Endometrial microvascular endothelial cells (primary cell): ENCODE results near the gene SPATA31A7. TPM values are rescaled to one million over a fixed set of nuclear protein-coding genes. Genes with fewer than 3 reads are reported as not detected.
"Not testable (repeated sequence)": the region's sequence is repeated elsewhere in the genome, so short reads cannot be mapped to it uniquely, and the experiment has no call there.

Source experiments
- in situ Hi-C: cut with HindIII; loops from 2 replicates; pipeline ENCODE4 v1.10.0; 2017; ENCODE audit warnings: low sequenced_read_pairs, low pct_unique_long_range_greater_than_20kb; ENCODE audit errors: inconsistent ontology term
- total RNA-seq: library from RNA; depleted of rRNA; stranded (reverse); fragments of >200 nt; gene quantifications from one replicate; pipeline ENCODE4 v1.2.3, GENCODE V29; 2015; ENCODE audit errors: inconsistent ontology term

Gene SPATA31A7
- total RNA-seq: not detected

DNA sequence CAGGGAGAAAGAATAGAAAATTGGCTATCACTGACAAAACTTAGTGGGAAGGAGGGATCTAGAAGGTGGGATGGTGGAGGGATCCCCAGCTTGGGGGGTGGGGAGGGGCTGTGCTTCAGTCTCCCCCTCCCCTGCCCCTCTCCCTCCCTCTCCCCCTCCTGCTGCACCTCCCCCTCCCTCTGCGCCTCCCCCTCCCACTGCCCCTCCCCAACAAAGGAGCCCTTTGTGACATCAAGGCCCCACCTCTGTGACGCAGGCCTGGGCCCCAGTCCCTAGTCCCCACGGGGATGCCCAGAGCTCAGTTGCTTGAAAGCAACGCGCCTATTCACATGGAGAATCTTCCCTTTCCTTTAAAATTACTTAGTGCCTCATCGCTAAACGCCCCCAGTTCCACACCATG lies at the start of gene SPATA31A7:
Gene SPATA31A7, plus strand, starts transcription at position 301 of the 400 bp plus-strand sequence. Its CDS starts 29 bp downstream, at position 330.
- in situ Hi-C loops: not testable (repeated sequence)

DNA sequence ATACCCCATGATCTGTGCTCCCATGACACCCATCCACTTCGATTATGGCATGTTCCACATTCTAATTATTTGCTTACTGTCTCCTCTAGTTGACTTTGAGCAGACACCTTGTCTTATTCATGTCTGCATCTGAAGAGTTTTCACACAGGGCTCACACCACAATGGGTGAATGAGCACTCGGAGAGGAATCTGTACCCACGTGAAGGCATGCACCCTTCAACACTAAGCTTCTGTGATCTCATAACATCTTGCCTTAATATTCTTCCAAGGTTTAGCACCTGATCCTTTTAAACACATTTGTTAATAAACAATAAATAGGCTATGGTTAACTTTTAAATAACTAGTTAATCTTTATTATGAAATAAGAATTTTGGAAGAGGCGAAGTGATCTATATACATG lies 36.6 kb downstream of the SPATA31A7 start:
- in situ Hi-C loops: not testable (repeated sequence)
